HEK293 (cell line): ENCODE measurements around the gene TTC6.

Experiments used
- CTCF ChIA-PET: fragments of 350-600 bp; formaldehyde crosslinking; extraction: SDS; loops from one replicate; lab custom pipeline; 2021; ENCODE audit warnings: antibody characterized with exemption; lab: Yijun Ruan, JAX
- POLR2A ChIA-PET: fragments of 300-600 bp; formaldehyde crosslinking; extraction: SDS; loops from one replicate; lab custom pipeline; 2020; ENCODE audit warnings: antibody characterized with exemption, inconsistent platforms; lab: Yijun Ruan, JAX
- H3K27ac ChIP-seq: fragments of 200-500 bp; sonication (Bioruptor generic); 2 replicates; pipeline ENCODE4 v1.5.1; 2014; ENCODE audit warnings: low read depth, low read length, control low read depth, inconsistent platforms; ENCODE audit errors: extremely low read depth
- H3K36me3 ChIP-seq, 2 experiments: fragments of 200-500 bp in 1 of 2; sonication (Bioruptor generic) in 1 of 2; 1 replicate in 1 of 2; 2 replicates in 1 of 2; pipeline ENCODE4 v1.5.1; 2014 to 2017; ENCODE audit warnings: inconsistent platforms in 2 of 2, low read length in 2 of 2; ENCODE audit not compliant: control insufficient read depth in 2 of 2, insufficient read depth in 1 of 2
- H3K4me1 ChIP-seq: fragments of 200-500 bp; sonication (Bioruptor generic); 2 replicates; pipeline ENCODE4 v1.5.1; 2014; ENCODE audit warnings: mild to moderate bottlenecking, low read length, inconsistent platforms; ENCODE audit not compliant: control insufficient read depth, insufficient read depth
- H3K4me3 ChIP-seq: 2 replicates; pipeline ENCODE4 v1.5.1; 2011; ENCODE audit warnings: low read depth, mild to moderate bottlenecking, control low read depth, low read length, moderate library complexity
- H3K9me3 ChIP-seq: fragments of 200-500 bp; sonication (Bioruptor generic); 2 replicates; pipeline ENCODE4 v1.5.1; 2014; ENCODE audit warnings: low read depth, low read length, inconsistent platforms; ENCODE audit not compliant: control insufficient read depth, insufficient read depth
- BCL6B ChIP-seq: fragments of 450-650 bp; formaldehyde crosslinking; IDR thresholded peaks from 2 replicates; pipeline ENCODE4 v1.5.1; 2017; ENCODE audit warnings: missing biosample characterization, missing genetic modification characterization
- CTCF ChIP-seq: fragments of 450-650 bp; formaldehyde crosslinking; IDR thresholded peaks from 2 replicates; pipeline ENCODE4 v1.5.1; 2016; ENCODE audit warnings: missing biosample characterization, missing genetic modification characterization
- IKZF3 ChIP-seq: fragments of 450-650 bp; IDR thresholded peaks from 2 replicates; pipeline ENCODE4 v1.5.0; 2018; ENCODE audit warnings: missing biosample characterization, mild to moderate bottlenecking, missing genetic modification characterization, moderate library complexity
- PRDM2 ChIP-seq: fragments of 450-650 bp; formaldehyde crosslinking; IDR thresholded peaks from 2 replicates; pipeline ENCODE4 v1.5.1; 2016; ENCODE audit warnings: missing biosample characterization, missing genetic modification characterization, borderline replicate concordance
- REPIN1 ChIP-seq: fragments of 450-650 bp; formaldehyde crosslinking; IDR thresholded peaks from 2 replicates; pipeline ENCODE4 v1.5.1; 2017; ENCODE audit warnings: missing biosample characterization, missing genetic modification characterization, low read depth
- SALL2 ChIP-seq: fragments of 450-650 bp; formaldehyde crosslinking; IDR thresholded peaks from 2 replicates; pipeline ENCODE4 v1.5.0; 2017; ENCODE audit warnings: missing biosample characterization, mild to moderate bottlenecking, missing genetic modification characterization, borderline replicate concordance
- ZBTB17 ChIP-seq: fragments of 450-650 bp; formaldehyde crosslinking; IDR thresholded peaks from 2 replicates; pipeline ENCODE4 v1.5.1; 2016; ENCODE audit warnings: missing biosample characterization, missing genetic modification characterization
- ZBTB8A ChIP-seq: fragments of 450-650 bp; formaldehyde crosslinking; IDR thresholded peaks from 2 replicates; pipeline ENCODE4 v1.5.1; 2016; ENCODE audit warnings: missing biosample characterization, missing genetic modification characterization
- ZNF133 ChIP-seq: fragments of 450-650 bp; formaldehyde crosslinking; IDR thresholded peaks from 2 replicates; pipeline ENCODE4 v1.5.1; 2016; ENCODE audit warnings: missing biosample characterization, missing genetic modification characterization
- ZNF146 ChIP-seq: fragments of 450-650 bp; formaldehyde crosslinking; IDR thresholded peaks from 2 replicates; pipeline ENCODE4 v1.5.1; 2016; ENCODE audit warnings: missing biosample characterization, missing genetic modification characterization
- ZNF2 ChIP-seq: fragments of 450-650 bp; formaldehyde crosslinking; IDR thresholded peaks from 2 replicates; pipeline ENCODE4 v1.5.1; 2016; ENCODE audit warnings: missing biosample characterization, missing genetic modification characterization
- ZNF23 ChIP-seq: fragments of 450-650 bp; formaldehyde crosslinking; IDR thresholded peaks from 2 replicates; pipeline ENCODE4 v1.5.1; 2016; ENCODE audit warnings: missing biosample characterization, missing genetic modification characterization, borderline replicate concordance
- ZNF311 ChIP-seq: fragments of 450-650 bp; formaldehyde crosslinking; IDR thresholded peaks from 2 replicates; pipeline ENCODE4 v1.5.1; 2017; ENCODE audit warnings: missing biosample characterization, missing genetic modification characterization, borderline replicate concordance
- ZNF335 ChIP-seq: fragments of 450-650 bp; formaldehyde crosslinking; conservative IDR thresholded peaks from 2 replicates; pipeline ENCODE4 v1.5.1; 2016; ENCODE audit warnings: missing biosample characterization, missing genetic modification characterization
- ZNF366 ChIP-seq: fragments of 450-650 bp; formaldehyde crosslinking; conservative IDR thresholded peaks from 2 replicates; pipeline ENCODE4 v1.5.1; 2016; ENCODE audit warnings: missing biosample characterization, missing genetic modification characterization
- ZNF391 ChIP-seq: fragments of 450-650 bp; formaldehyde crosslinking; IDR thresholded peaks from 2 replicates; pipeline ENCODE4 v1.5.1; 2016; ENCODE audit warnings: low read depth, missing biosample characterization, missing genetic modification characterization, borderline replicate concordance
- ZNF416 ChIP-seq: fragments of 450-650 bp; formaldehyde crosslinking; IDR thresholded peaks from 2 replicates; pipeline ENCODE4 v1.5.1; 2016; ENCODE audit warnings: missing biosample characterization, missing genetic modification characterization
- ZNF560 ChIP-seq: fragments of 450-650 bp; formaldehyde crosslinking; IDR thresholded peaks from 2 replicates; pipeline ENCODE4 v1.5.1; 2017; ENCODE audit warnings: missing biosample characterization, missing genetic modification characterization, borderline replicate concordance
- ZNF561 ChIP-seq: fragments of 450-650 bp; IDR thresholded peaks from 2 replicates; pipeline ENCODE4 v1.5.1; 2018; ENCODE audit warnings: missing biosample characterization, missing genetic modification characterization, borderline replicate concordance
- ZNF600 ChIP-seq: fragments of 450-650 bp; formaldehyde crosslinking; IDR thresholded peaks from 2 replicates; pipeline ENCODE4 v1.5.1; 2016; ENCODE audit warnings: missing biosample characterization, missing genetic modification characterization
- ZNF624 ChIP-seq: fragments of 450-650 bp; formaldehyde crosslinking; IDR thresholded peaks from 2 replicates; pipeline ENCODE4 v1.5.1; 2017; ENCODE audit warnings: missing biosample characterization, missing genetic modification characterization
- ZNF658 ChIP-seq: fragments of 450-650 bp; formaldehyde crosslinking; IDR thresholded peaks from 2 replicates; pipeline ENCODE4; 2016; ENCODE audit warnings: missing biosample characterization, missing genetic modification characterization
- ZNF660 ChIP-seq: fragments of 450-650 bp; IDR thresholded peaks from 2 replicates; pipeline ENCODE4 v1.5.1; 2018; ENCODE audit warnings: missing biosample characterization, mild to moderate bottlenecking, missing genetic modification characterization
- ZSCAN18 ChIP-seq: fragments of 450-650 bp; formaldehyde crosslinking; IDR thresholded peaks from 2 replicates; pipeline ENCODE4 v1.5.1; 2016; ENCODE audit warnings: missing biosample characterization, missing genetic modification characterization

The TTC6 gene

GRCh38 chr14:37594238-37594970, 1.0 kb upstream of the TTC6 start (continued):
- TF ChIP-seq ZNF391 (tag by site-specific recombination) (no peak), CTCF (tag by site-specific recombination) (peak; percentile 55; the same call in 1 of the 2 replicates), ZBTB8A (tag by site-specific recombination) (peak; percentile 80), ZNF600 (tag by site-specific recombination) (peak; percentile 35; the same call in 1 of the 2 replicates), PRDM2 (tag by site-specific recombination) (no peak), ZNF658 (no peak), ZNF2 (tag by site-specific recombination) (0 out of 2 replicates have a peak, but pooled peaks have one; percentile 51), ZNF561 (tag by site-specific recombination) (no peak; the same call in 1 of the 2 replicates)

- peaks cover 0 to 15% of the 10 kb centered on the region in 2 experiments; a peak in 1 of 3 replicates for H3K36me3 ChIP-seq
- CTCF ChIA-PET = interaction anchor here (0.7 to 2.8 kb wide), 3 partner anchors 191 to 350 kb away, joined by 3 to 15 read pairs (median 6); no protein-coding TSS in a partner anchor
- peak overlapping the region; percentile 99 for H3K27ac ChIP-seq
- POLR2A ChIA-PET = interaction anchor here (0.7 to 2.0 kb wide), 5 partner anchors 10 to 1208 kb away, joined by 3 to 6 read pairs (median 3); no protein-coding TSS in a partner anchor
- peaks cover 3% of the 10 kb centered on the region; the same call in 1 of the 2 replicates for H3K4me1 ChIP-seq
- no peaks in the 10 kb centered on the region for H3K9me3 ChIP-seq
- peak overlapping the region; percentile 75 for H3K4me3 ChIP-seq
- TF ChIP-seq ZNF311 (no peak), ZNF660 (tag by site-specific recombination) (no peak), ZNF416 (no peak), BCL6B (no peak), ZNF624 (tag by site-specific recombination) (no peak), ZNF366 (0 out of 2 replicates have a peak, but pooled peaks have one; percentile 20), ZSCAN18 (tag by site-specific recombination) (no peak), ZBTB17 (tag by site-specific recombination) (0 out of 2 replicates have a peak, but pooled peaks have one; percentile 44), ZNF133 (no peak), ZNF560 (no peak), IKZF3 (tag by site-specific recombination) (peak; percentile 59; the same call in 1 of the 2 replicates), SALL2 (tag by site-specific recombination) (no peak), REPIN1 (tag by site-specific recombination) (no peak), ZNF23 (tag by site-specific recombination) (no peak), ZNF146 (tag by site-specific recombination) (no peak), ZNF335 (tag by site-specific recombination) (peak; percentile 91)
Measured at GRCh38 chr14:37595809-37596621, 586 bp downstream of the TTC6 start.
